GM12878 (cell line): Measurements from ENCODE around the gene MLPH. TPM values are rescaled to one million over a fixed set of nuclear protein-coding genes. Genes with fewer than 3 reads are reported as not detected.

Source experiments
- ATAC-seq: fragments of 200-7000 bp; cut with Tn5 transposase; 3 replicates; pipeline ENCODE4 v1.9.1; 2020; ENCODE audit warnings: mild to moderate bottlenecking, moderate library complexity
- BruUV-seq: library from RNA; stranded (reverse); fragments of 400-500 nt; replicated peaks from 2 replicates; lab custom pipeline; 2021; lab: Mats Ljungman, UMichigan
- CTCF ChIA-PET: fragments of 300-600 bp; sonication (Branson Sonifier 250); formaldehyde crosslinking; extraction: SDS; loops from one replicate; lab custom pipeline; 2021; ENCODE audit warnings: inconsistent platforms; lab: Yijun Ruan, JAX
- POLR2A ChIA-PET: fragments of 350-600 bp; formaldehyde crosslinking; extraction: SDS; loops from one replicate; lab custom pipeline; 2021; ENCODE audit warnings: inconsistent platforms; lab: Charles Lee
- RAD21 ChIA-PET: fragments of 300-600 bp; sonication (Branson Sonifier 250); formaldehyde crosslinking; loops from one replicate; lab custom pipeline; 2023; ENCODE audit warnings: antibody characterized with exemption; ENCODE audit not compliant: unreplicated experiment; lab: Charles Lee
- SMC1A ChIA-PET: fragments of 300-600 bp; sonication (Branson Sonifier 250); formaldehyde crosslinking; loops from one replicate; lab custom pipeline; 2023; ENCODE audit not compliant: unreplicated experiment, uncharacterized antibody; lab: Charles Lee
- DNase-seq: peaks from one replicate; pipeline ENCODE4 v3.0.0-alpha.2; 2011; ENCODE audit warnings: low read depth, low spot score
- FAIRE-seq: peaks from 3 replicates; lab custom pipeline; 2011; peaks lifted over from hg19 to GRCh38; lab: Jason Lieb, UNC
- H2AFZ ChIP-seq: 2 replicates; pipeline ENCODE4 v1.6.0; 2011; ENCODE audit warnings: low read depth, low read length, control low read depth; ENCODE audit not compliant: control insufficient read depth
- H3K27ac ChIP-seq: 2 replicates; pipeline ENCODE4 v1.5.1; 2011; ENCODE audit warnings: control low read depth; ENCODE audit not compliant: control insufficient read depth, insufficient read depth
- H3K27me3 ChIP-seq, 2 experiments: replicated peaks in 1 of 2; 2 replicates each; pipeline versions ENCODE4 v1.6.0 to v1.6.1; 2011; ENCODE audit warnings: low read length in 1 of 2; ENCODE audit not compliant: control insufficient read depth in 2 of 2, insufficient read depth in 2 of 2
- H3K36me3 ChIP-seq, 2 experiments: 2 replicates each; pipeline ENCODE4 v1.5.1; 2011; ENCODE audit warnings: low read length in 1 of 2; ENCODE audit not compliant: control insufficient read depth in 2 of 2, insufficient read depth in 2 of 2
- H3K4me1 ChIP-seq: 2 replicates; pipeline ENCODE4 v1.6.1; 2011; ENCODE audit warnings: mild to moderate bottlenecking, low read length, moderate library complexity, mixed read lengths; ENCODE audit not compliant: control insufficient read depth, insufficient read depth
- H3K4me2 ChIP-seq: 2 replicates; pipeline ENCODE4 v1.6.0; 2011; ENCODE audit warnings: control low read depth; ENCODE audit not compliant: control insufficient read depth, insufficient read depth
- H3K4me3 ChIP-seq: fragments of 200-600 bp; sonication (generic); 2 replicates; pipeline ENCODE4 v1.5.1; 2016
- H3K79me2 ChIP-seq: 2 replicates; pipeline ENCODE4 v1.6.0; 2011; ENCODE audit warnings: low read length; ENCODE audit not compliant: control insufficient read depth, insufficient read depth
- H3K9ac ChIP-seq: 2 replicates; pipeline ENCODE4 v1.8.0; 2011; ENCODE audit warnings: low read length, control low read depth, mixed read lengths; ENCODE audit not compliant: control insufficient read depth, insufficient read depth
- H3K9me3 ChIP-seq: replicated peaks from 3 replicates; pipeline ENCODE4 v1.5.1; 2011; ENCODE audit warnings: mild to moderate bottlenecking, low read length; ENCODE audit not compliant: control insufficient read depth, insufficient read depth
- H4K20me1 ChIP-seq: 2 replicates; pipeline ENCODE4 v1.6.0; 2011; ENCODE audit not compliant: control insufficient read depth, insufficient read depth
- ASH2L ChIP-seq: fragments of 300-600, 200-600 bp; sonication (generic); IDR thresholded peaks from 2 replicates; pipeline ENCODE4 v1.6.1; 2017; ENCODE audit warnings: low read depth, mild to moderate bottlenecking, borderline replicate concordance
- HDAC6 ChIP-seq: fragments of 200-600 bp; sonication (generic); IDR thresholded peaks from one replicate; pipeline ENCODE4 v1.8.0; 2017; ENCODE audit warnings: antibody characterized with exemption; ENCODE audit not compliant: unreplicated experiment
- JUNB ChIP-seq: IDR thresholded peaks from 2 replicates; pipeline ENCODE4 v1.6.1; 2016; ENCODE audit warnings: antibody characterized with exemption, mild to moderate bottlenecking
- PAX8 ChIP-seq: fragments of 450-650 bp; IDR thresholded peaks from 2 replicates; pipeline ENCODE4 v1.6.1; 2017; ENCODE audit warnings: mild to moderate bottlenecking, moderate library complexity
- SMC3 ChIP-seq: IDR thresholded peaks from 2 replicates; pipeline ENCODE4 v1.6.1; 2011; ENCODE audit warnings: low read length, improper control_type of control experiment, borderline replicate concordance
- SREBF2 ChIP-seq: IDR thresholded peaks from 2 replicates; pipeline ENCODE4 v1.6.1; 2012; ENCODE audit warnings: mild to moderate bottlenecking, low read length
- TBL1XR1 ChIP-seq: IDR thresholded peaks from 2 replicates; pipeline ENCODE4 v1.6.1; 2012; ENCODE audit warnings: low read depth, low read length, improper control_type of control experiment
- WGBS: methylation state at CpG from one replicate; pipeline ENCODE4 v1.1.6; 2016; ENCODE audit warnings: low lambda C conversion rate; ENCODE audit not compliant: insufficient replicate concordance, insufficient coverage; ENCODE audit errors: missing lambda C conversion rate; 5-methylcytosine and 5-hydroxymethylcytosine counted together
- in situ Hi-C: fragments of 300-500 bp; cut with MboI; formaldehyde crosslinking; loops from 9 replicates; pipeline ENCODE4 v1.14.3; 2018; ENCODE audit warnings: mixed read lengths
- intact Hi-C: fragments of 100-400 bp; cut with micrococcal nuclease; formaldehyde crosslinking; loops from one replicate; pipeline ENCODE4 v1.14.2; 2022; ENCODE audit not compliant: unreplicated experiment
- polyA plus RNA-seq, 11 experiments: library from polyadenylated mRNA; depleted of rRNA in 4 of 11; unstranded in 6 of 11; stranded (reverse) in 5 of 11; fragments of >200 nt; fragmentation: Nextera tagmentation in 4 of 11; fragmentation: Illumina TruSeq in 1 of 11; extraction: Ambion mirVana in 4 of 11; extraction: Trizol in 1 of 11; gene quantifications; 1 replicate in 1 of 11; 2 replicates in 10 of 11; pipeline versions ENCODE4 v1.2.1 to v1.2.3, GENCODE V29; 2011 to 2016; ENCODE audit warnings: inconsistent platforms in 2 of 11, missing spikeins in 2 of 11, low read depth in 1 of 11
- total RNA-seq, 4 experiments: library from RNA; depleted of rRNA in 3 of 4; stranded (reverse); fragments of >200 nt in 3 of 4; fragmentation: Illumina TruSeq in 1 of 4; extraction: Trizol in 1 of 4; gene quantifications; 2 replicates each; pipeline versions ENCODE4 v1.2.1 to v1.2.3, GENCODE V29; 2013 to 2021

Gene MLPH
- total and polyA plus RNA-seq, 10 of the 15 experiments (the other 5 are each of a cell fraction or from before 2014, with no cell fraction given): 0.16 to 0.85 TPM; not detected in 8

GRCh38 chr2:237549216-237549615 is 62.2 kb downstream of the MLPH start:
- Histone ChIP-seq H3K4me1 (no peaks in the 10 kb centered on the region), H3K36me3 (no peaks in the 10 kb centered on the region), H2AFZ (no peak overlapping the region), H3K79me2 (no peaks in the 10 kb centered on the region), H3K27ac (no peak overlapping the region), H4K20me1 (no peaks in the 10 kb centered on the region), H3K9me3 (peaks cover 3% of the 10 kb centered on the region; the same call in 2 of the 3 replicates), H3K27me3 (peaks cover 0 to 1% of the 10 kb centered on the region in 2 experiments; a peak in 1 of 4 replicates), H3K4me2 (no peak overlapping the region), H3K9ac (no peak overlapping the region), H3K4me3 (no peak overlapping the region)
- ChIA-PET CTCF (interaction anchor here (1.0 to 1.6 kb wide), 3 partner anchors 9 to 36 kb away, joined by 3 to 10 read pairs (median 3); no protein-coding TSS in a partner anchor), POLR2A (no interaction called here), SMC1A (interaction anchor here (1.2 to 2.2 kb wide), 3 partner anchors 9 to 23 kb away, joined by 3 to 9 read pairs (median 4); no protein-coding TSS in a partner anchor), RAD21 (interaction anchor here (1.5 kb wide), 1 partner anchor 36 kb away, joined by 6 read pairs; no protein-coding TSS in a partner anchor)
- 61% methylated on average over 8 of the region's 8 CpGs for WGBS
- ATAC-seq: no peak
- in situ Hi-C loops: no loop called here
- BruUV-seq: no TSS peak
- intact Hi-C loops: no loop called here
- DNase-seq: no peak
- TF ChIP-seq TBL1XR1 (no peak), HDAC6 (no peak), SMC3 (no peak)
- no peak for FAIRE-seq

- RAD21 ChIA-PET: interaction anchor here (1.5 kb wide), 1 partner anchor 37 kb away, joined by 6 read pairs; no protein-coding TSS in a partner anchor
- DNase-seq (no peak), ATAC-seq (no peak), FAIRE-seq (no peak)
- intact Hi-C loops (no loop called here), in situ Hi-C loops (no loop called here)
- SMC1A ChIA-PET: interaction anchor here (1.2 to 3.0 kb wide), 4 partner anchors 8 to 23 kb away, joined by 3 to 11 read pairs (median 6); no protein-coding TSS in a partner anchor
- no peaks in the 10 kb centered on the region for H3K36me3 ChIP-seq
- no peaks in the 10 kb centered on the region for H3K79me2 ChIP-seq
- no peak overlapping the region for H3K9ac ChIP-seq
- H3K4me1 ChIP-seq: no peaks in the 10 kb centered on the region
- peaks cover 0 to 1% of the 10 kb centered on the region in 2 experiments; a peak in 1 of 4 replicates for H3K27me3 ChIP-seq
- POLR2A ChIA-PET: no interaction called here
- peaks cover 6% of the 10 kb centered on the region; the same call in 2 of the 3 replicates for H3K9me3 ChIP-seq
- TF ChIP-seq ASH2L (no peak), SREBF2 (no peak), JUNB (no peak), PAX8 (no peak)
- CTCF ChIA-PET: interaction anchor here (1.6 kb wide), 3 partner anchors 8 to 22 kb away, joined by 3 to 10 read pairs (median 6); no protein-coding TSS in a partner anchor
- BruUV-seq: no TSS peak
- H4K20me1 ChIP-seq: no peaks in the 10 kb centered on the region
- no peak overlapping the region for H3K4me3 ChIP-seq
- H2AFZ ChIP-seq: no peak overlapping the region
- 47% methylated on average over 17 of the region's 17 CpGs for WGBS
- no peak overlapping the region for H3K27ac ChIP-seq
- no peak overlapping the region for H3K4me2 ChIP-seq
Measured at GRCh38 chr2:237549643-237550415, 62.8 kb downstream of the MLPH start.
